GM12878 (cell line): ENCODE measurements around the gene MAD2L1. TPM values are rescaled to one million over a fixed set of nuclear protein-coding genes. Genes with fewer than 3 reads are reported as not detected.

ENCODE experiments used
- ATAC-seq: fragments of 200-7000 bp; cut with Tn5 transposase; 3 replicates; pipeline ENCODE4 v1.9.1; 2020; ENCODE audit warnings: mild to moderate bottlenecking, moderate library complexity
- BruUV-seq: library from RNA; stranded (reverse); fragments of 400-500 nt; replicated peaks from 2 replicates; lab custom pipeline; 2021; lab: Mats Ljungman, UMichigan
- CTCF ChIA-PET: fragments of 300-600 bp; sonication (Branson Sonifier 250); formaldehyde crosslinking; extraction: SDS; loops from one replicate; lab custom pipeline; 2021; ENCODE audit warnings: inconsistent platforms; lab: Yijun Ruan, JAX
- POLR2A ChIA-PET: fragments of 350-600 bp; formaldehyde crosslinking; extraction: SDS; loops from one replicate; lab custom pipeline; 2021; ENCODE audit warnings: inconsistent platforms; lab: Charles Lee
- RAD21 ChIA-PET: fragments of 300-600 bp; sonication (Branson Sonifier 250); formaldehyde crosslinking; loops from one replicate; lab custom pipeline; 2023; ENCODE audit warnings: antibody characterized with exemption; ENCODE audit not compliant: unreplicated experiment; lab: Charles Lee
- SMC1A ChIA-PET: fragments of 300-600 bp; sonication (Branson Sonifier 250); formaldehyde crosslinking; loops from one replicate; lab custom pipeline; 2023; ENCODE audit not compliant: unreplicated experiment, uncharacterized antibody; lab: Charles Lee
- DNase-seq: peaks from one replicate; pipeline ENCODE4 v3.0.0-alpha.2; 2011; ENCODE audit warnings: low read depth, low spot score
- FAIRE-seq: peaks from 3 replicates; lab custom pipeline; 2011; peaks lifted over from hg19 to GRCh38; lab: Jason Lieb, UNC
- H2AFZ ChIP-seq: 2 replicates; pipeline ENCODE4 v1.6.0; 2011; ENCODE audit warnings: low read depth, low read length, control low read depth; ENCODE audit not compliant: control insufficient read depth
- H3K27ac ChIP-seq: 2 replicates; pipeline ENCODE4 v1.5.1; 2011; ENCODE audit warnings: control low read depth; ENCODE audit not compliant: control insufficient read depth, insufficient read depth
- H3K27me3 ChIP-seq, 2 experiments: replicated peaks in 1 of 2; 2 replicates each; pipeline versions ENCODE4 v1.6.0 to v1.6.1; 2011; ENCODE audit warnings: low read length in 1 of 2; ENCODE audit not compliant: control insufficient read depth in 2 of 2, insufficient read depth in 2 of 2
- H3K36me3 ChIP-seq, 2 experiments: 2 replicates each; pipeline ENCODE4 v1.5.1; 2011; ENCODE audit warnings: low read length in 1 of 2; ENCODE audit not compliant: control insufficient read depth in 2 of 2, insufficient read depth in 2 of 2
- H3K4me1 ChIP-seq: 2 replicates; pipeline ENCODE4 v1.6.1; 2011; ENCODE audit warnings: mild to moderate bottlenecking, low read length, moderate library complexity, mixed read lengths; ENCODE audit not compliant: control insufficient read depth, insufficient read depth
- H3K4me2 ChIP-seq: 2 replicates; pipeline ENCODE4 v1.6.0; 2011; ENCODE audit warnings: control low read depth; ENCODE audit not compliant: control insufficient read depth, insufficient read depth
- H3K4me3 ChIP-seq: fragments of 200-600 bp; sonication (generic); 2 replicates; pipeline ENCODE4 v1.5.1; 2016
- H3K79me2 ChIP-seq: 2 replicates; pipeline ENCODE4 v1.6.0; 2011; ENCODE audit warnings: low read length; ENCODE audit not compliant: control insufficient read depth, insufficient read depth
- H3K9ac ChIP-seq: 2 replicates; pipeline ENCODE4 v1.8.0; 2011; ENCODE audit warnings: low read length, control low read depth, mixed read lengths; ENCODE audit not compliant: control insufficient read depth, insufficient read depth
- H3K9me3 ChIP-seq: replicated peaks from 3 replicates; pipeline ENCODE4 v1.5.1; 2011; ENCODE audit warnings: mild to moderate bottlenecking, low read length; ENCODE audit not compliant: control insufficient read depth, insufficient read depth
- H4K20me1 ChIP-seq: 2 replicates; pipeline ENCODE4 v1.6.0; 2011; ENCODE audit not compliant: control insufficient read depth, insufficient read depth
- CBFB ChIP-seq: IDR thresholded peaks from 2 replicates; pipeline ENCODE4 v1.6.1; 2016; ENCODE audit warnings: antibody characterized with exemption, low read depth
- ESRRA ChIP-seq: IDR thresholded peaks from 2 replicates; pipeline ENCODE4 v1.6.1; 2012; ENCODE audit warnings: mild to moderate bottlenecking, low read length, improper control_type of control experiment
- IKZF1 ChIP-seq: fragments of 450-650 bp; conservative IDR thresholded peaks from 2 replicates; pipeline ENCODE4 v1.6.1; 2017; ENCODE audit warnings: antibody characterized with exemption, mild to moderate bottlenecking
- JUND ChIP-seq: IDR thresholded peaks from 2 replicates; pipeline ENCODE4 v1.6.1; 2012; ENCODE audit warnings: low read depth, mild to moderate bottlenecking, low read length, improper control_type of control experiment, moderate library complexity
- NFIC ChIP-seq: IDR thresholded peaks from 2 replicates; pipeline ENCODE4 v1.6.1; 2012; ENCODE audit warnings: low read depth, mild to moderate bottlenecking, inconsistent platforms, low read length, moderate library complexity
- PAX5 ChIP-seq: IDR thresholded peaks from 2 replicates; pipeline ENCODE4 v1.6.1; 2011; ENCODE audit warnings: low read depth, low read length, borderline replicate concordance
- RB1 ChIP-seq: fragments of 450-650 bp; formaldehyde crosslinking; IDR thresholded peaks from 2 replicates; pipeline ENCODE4 v1.6.1; 2017; ENCODE audit warnings: mild to moderate bottlenecking, borderline replicate concordance
- SIX5 ChIP-seq: IDR thresholded peaks from 2 replicates; pipeline ENCODE4 v1.6.1; 2011; ENCODE audit warnings: mild to moderate bottlenecking, low read depth, low read length, moderate library complexity; ENCODE audit not compliant: severe bottlenecking
- SREBF2 ChIP-seq: IDR thresholded peaks from 2 replicates; pipeline ENCODE4 v1.6.1; 2012; ENCODE audit warnings: mild to moderate bottlenecking, low read length
- STAT3 ChIP-seq: IDR thresholded peaks from 2 replicates; pipeline ENCODE4 v1.6.1; 2011; ENCODE audit warnings: low read depth, low read length, improper control_type of control experiment
- TCF12 ChIP-seq: IDR thresholded peaks from 2 replicates; pipeline ENCODE4 v1.6.1; 2011; ENCODE audit warnings: low read depth, mild to moderate bottlenecking, low read length
- TCF7 ChIP-seq: IDR thresholded peaks from 2 replicates; pipeline ENCODE4 v1.6.1; 2014; ENCODE audit warnings: antibody characterized with exemption, borderline replicate concordance
- YY1 ChIP-seq: IDR thresholded peaks from 2 replicates; pipeline ENCODE4 v1.6.1; 2011; ENCODE audit warnings: low read depth, mild to moderate bottlenecking, low read length
- ZNF622 ChIP-seq: fragments of 450-650 bp; IDR thresholded peaks from 2 replicates; pipeline ENCODE4 v1.6.1; 2017; ENCODE audit warnings: mild to moderate bottlenecking, inconsistent platforms
- ZSCAN29 ChIP-seq: fragments of 450-650 bp; IDR thresholded peaks from 2 replicates; pipeline ENCODE4 v1.6.1; 2017; ENCODE audit warnings: mild to moderate bottlenecking, moderate library complexity
- in situ Hi-C: fragments of 300-500 bp; cut with MboI; formaldehyde crosslinking; loops from 9 replicates; pipeline ENCODE4 v1.14.3; 2018; ENCODE audit warnings: mixed read lengths
- intact Hi-C: fragments of 100-400 bp; cut with micrococcal nuclease; formaldehyde crosslinking; loops from one replicate; pipeline ENCODE4 v1.14.2; 2022; ENCODE audit not compliant: unreplicated experiment
- polyA plus RNA-seq, 11 experiments: library from polyadenylated mRNA; depleted of rRNA in 4 of 11; unstranded in 6 of 11; stranded (reverse) in 5 of 11; fragments of >200 nt; fragmentation: Nextera tagmentation in 4 of 11; fragmentation: Illumina TruSeq in 1 of 11; extraction: Ambion mirVana in 4 of 11; extraction: Trizol in 1 of 11; gene quantifications; 1 replicate in 1 of 11; 2 replicates in 10 of 11; pipeline versions ENCODE4 v1.2.1 to v1.2.3, GENCODE V29; 2011 to 2016; ENCODE audit warnings: inconsistent platforms in 2 of 11, missing spikeins in 2 of 11, low read depth in 1 of 11
- total RNA-seq, 4 experiments: library from RNA; depleted of rRNA in 3 of 4; stranded (reverse); fragments of >200 nt in 3 of 4; fragmentation: Illumina TruSeq in 1 of 4; extraction: Trizol in 1 of 4; gene quantifications; 2 replicates each; pipeline versions ENCODE4 v1.2.1 to v1.2.3, GENCODE V29; 2013 to 2021
- TF ChIP-seq, protein P1 (sequence below): fragments of 450-650 bp; IDR thresholded peaks from 2 replicates; pipeline ENCODE4 v1.6.1; 2016; ENCODE audit warnings: mild to moderate bottlenecking

Gene MAD2L1
- total and polyA plus RNA-seq, 10 of the 15 experiments (the other 5 are each of a cell fraction or from before 2014, with no cell fraction given): 58.1 to 407 (median 110) TPM

DNA sequence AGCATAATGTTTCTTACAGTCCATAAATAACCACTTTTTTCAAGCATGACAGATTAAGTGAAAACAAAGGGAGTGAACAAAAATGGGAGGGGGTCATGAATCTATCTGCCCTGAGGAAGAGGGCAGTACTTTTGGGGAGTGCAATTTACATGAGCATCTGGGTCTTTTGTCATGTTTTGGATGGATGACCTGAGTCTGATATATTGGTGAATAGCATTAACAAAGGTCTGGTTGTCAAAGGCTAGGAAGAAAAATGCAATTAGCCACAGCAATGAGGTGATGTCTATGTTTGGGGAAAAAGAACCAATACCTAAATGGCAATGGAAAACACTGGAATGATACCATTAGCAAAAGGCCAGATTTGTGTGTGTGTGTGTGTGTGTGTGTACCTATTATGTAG is 15.1 kb upstream of the MAD2L1 start:
- Histone ChIP-seq H3K27ac (no peak overlapping the region), H3K9me3 (no peaks in the 10 kb centered on the region), H3K79me2 (no peaks in the 10 kb centered on the region), H4K20me1 (no peaks in the 10 kb centered on the region), H3K4me3 (no peak overlapping the region), H3K9ac (no peak overlapping the region), H2AFZ (no peak overlapping the region), H3K4me1 (no peaks in the 10 kb centered on the region), H3K4me2 (no peak overlapping the region), H3K27me3 (no peaks in the 10 kb centered on the region), H3K36me3 (no peaks in the 10 kb centered on the region)
- in situ Hi-C loops: no loop called here
- intact Hi-C loops: no loop called here
- RAD21 ChIA-PET: no interaction called here
- SMC1A ChIA-PET: interaction anchor here (0.7 to 1.0 kb wide), 3 partner anchors 10 to 892 kb away, joined by 3 read pairs; no protein-coding TSS in a partner anchor
- CTCF ChIA-PET: interaction anchor here (0.7 kb wide), 1 partner anchor 34 kb away, joined by 3 read pairs; no protein-coding TSS in a partner anchor
- BruUV-seq: no TSS peak
- POLR2A ChIA-PET: no interaction called here
- FAIRE-seq: no peak
- no peak for TF ChIP-seq IKZF1
- no peak for TF ChIP-seq PAX5
- no peak for TF ChIP-seq SIX5
- TF ChIP-seq SREBF2: no peak
- no peak for TF ChIP-seq ESRRA
- TF ChIP-seq, protein P1, sequence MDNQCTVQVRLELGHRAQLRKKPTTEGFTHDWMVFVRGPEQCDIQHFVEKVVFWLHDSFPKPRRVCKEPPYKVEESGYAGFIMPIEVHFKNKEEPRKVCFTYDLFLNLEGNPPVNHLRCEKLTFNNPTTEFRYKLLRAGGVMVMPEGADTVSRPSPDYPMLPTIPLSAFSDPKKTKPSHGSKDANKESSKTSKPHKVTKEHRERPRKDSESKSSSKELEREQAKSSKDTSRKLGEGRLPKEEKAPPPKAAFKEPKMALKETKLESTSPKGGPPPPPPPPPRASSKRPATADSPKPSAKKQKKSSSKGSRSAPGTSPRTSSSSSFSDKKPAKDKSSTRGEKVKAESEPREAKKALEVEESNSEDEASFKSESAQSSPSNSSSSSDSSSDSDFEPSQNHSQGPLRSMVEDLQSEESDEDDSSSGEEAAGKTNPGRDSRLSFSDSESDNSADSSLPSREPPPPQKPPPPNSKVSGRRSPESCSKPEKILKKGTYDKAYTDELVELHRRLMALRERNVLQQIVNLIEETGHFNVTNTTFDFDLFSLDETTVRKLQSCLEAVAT: no peak
- no peak for TF ChIP-seq CBFB
- no peak for TF ChIP-seq TCF7
- no peak for TF ChIP-seq NFIC
- TF ChIP-seq TCF12: no peak
- no peak for TF ChIP-seq STAT3
- TF ChIP-seq YY1: no peak
- no peak for TF ChIP-seq ZSCAN29
- no peak for TF ChIP-seq RB1
- no peak for TF ChIP-seq ZNF622
- no peak for TF ChIP-seq JUND
- no peak for ATAC-seq
- no peak for DNase-seq
